ENCODE measurements around the gene FBXL19.
"Not testable (repeated sequence)": the region's sequence is repeated elsewhere in the genome, so short reads cannot be mapped to it uniquely, and the experiment has no call there.

Gene FBXL19

GRCh38 chr16:30923554-30924075, at the start of gene FBXL19:
FBXL19 (plus strand) TSS chr16:30923572; CDS start chr16:30925755, 2,183 bp downstream.
- DNase-seq (ENCODE audit: low spot score): no peak

- no peak for DNase-seq (ENCODE audit: low spot score)
Measured at GRCh38 chr16:30874244-30874820, 49.0 kb upstream of the FBXL19 start.

DNA sequence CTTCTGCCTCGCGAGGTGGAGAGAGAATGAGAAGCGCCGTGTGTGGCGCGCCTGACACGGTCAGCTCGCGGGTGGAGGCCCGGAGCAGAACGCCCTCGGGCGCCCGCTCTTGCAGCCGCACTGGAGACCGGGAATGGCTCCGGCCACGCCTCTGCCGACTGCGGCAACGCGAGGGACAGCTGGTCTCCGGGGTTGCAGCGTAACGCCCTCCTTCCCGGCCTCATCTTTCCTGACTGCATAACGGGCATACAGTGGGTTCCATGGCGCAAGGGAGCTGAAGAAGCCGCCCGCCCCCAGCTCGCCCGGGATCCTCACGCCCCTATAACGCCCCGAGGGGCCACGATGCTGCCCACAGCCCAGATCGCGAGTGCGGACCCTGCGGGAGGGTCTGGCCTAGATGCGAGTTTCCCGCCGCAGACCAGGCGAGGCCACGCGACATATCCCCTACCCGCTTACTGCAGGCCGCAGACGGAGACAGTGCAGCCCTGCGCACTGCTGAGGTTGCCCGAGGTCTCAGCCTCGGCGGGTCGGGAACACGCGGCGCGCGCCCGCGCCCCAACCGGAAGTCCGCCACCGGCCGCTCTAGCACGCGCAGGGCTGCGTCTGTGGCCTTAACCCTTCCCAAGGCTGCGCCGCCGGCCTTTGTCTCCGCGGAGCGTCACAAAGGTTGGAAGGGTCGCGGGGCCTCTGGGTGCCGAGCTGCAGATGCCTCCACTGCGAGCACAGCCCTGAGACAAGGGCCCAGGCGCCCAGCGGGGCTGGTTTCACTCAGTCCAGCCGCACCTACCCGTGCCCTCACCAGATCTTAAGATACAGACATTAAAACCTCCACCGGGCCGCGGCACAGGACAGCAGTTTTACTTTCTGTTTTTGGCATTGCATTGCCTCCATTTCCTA, 48.3 kb upstream of the FBXL19 start:
- peak; percentile 86 for DNase-seq (ENCODE audit: low spot score)

DNA sequence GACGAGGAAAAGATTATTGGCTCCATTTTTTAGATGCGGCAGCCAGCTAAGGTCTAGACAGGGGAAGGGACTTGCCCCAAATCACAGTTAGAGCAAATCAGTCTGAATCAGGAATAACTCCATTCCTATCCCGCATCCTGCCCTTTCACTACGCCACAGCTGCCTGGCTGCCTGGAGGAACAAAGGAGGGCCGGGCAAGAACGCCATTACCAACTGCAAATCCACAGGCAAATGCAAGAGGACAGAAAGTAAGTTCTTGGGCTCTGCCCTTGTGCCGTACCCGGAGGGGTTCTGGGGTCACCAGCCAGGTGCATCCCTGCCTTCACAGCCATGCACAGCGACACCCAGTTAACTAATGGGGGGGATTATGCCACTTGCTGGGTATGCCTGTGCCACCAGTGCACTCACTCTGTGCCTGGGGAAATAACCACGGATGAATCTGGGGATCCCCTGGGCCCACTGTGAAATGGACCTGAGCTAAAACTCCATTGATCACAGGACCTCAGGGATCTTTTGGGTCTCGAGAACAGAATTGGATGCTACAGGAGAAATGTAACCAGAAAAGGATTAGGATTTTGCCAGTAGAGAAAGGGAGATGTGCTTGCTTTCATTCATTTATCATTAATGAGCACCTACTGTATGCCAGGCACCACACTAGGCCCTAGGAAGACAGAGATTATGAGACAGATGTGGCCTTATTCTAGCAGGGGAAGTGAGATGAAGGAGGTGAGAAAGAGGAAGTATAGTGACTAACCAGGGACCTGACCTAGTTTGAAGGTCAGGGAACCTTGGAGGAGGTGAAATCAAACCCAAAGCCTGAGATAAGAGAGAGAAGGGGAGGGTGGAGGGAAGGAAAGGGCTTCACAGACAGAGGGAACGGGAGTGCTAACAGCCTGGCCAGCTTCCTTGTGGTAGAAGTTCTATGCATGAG, 47.2 kb upstream of the FBXL19 start:
- peak; percentile 59 for DNase-seq (ENCODE audit: low spot score)

DNA sequence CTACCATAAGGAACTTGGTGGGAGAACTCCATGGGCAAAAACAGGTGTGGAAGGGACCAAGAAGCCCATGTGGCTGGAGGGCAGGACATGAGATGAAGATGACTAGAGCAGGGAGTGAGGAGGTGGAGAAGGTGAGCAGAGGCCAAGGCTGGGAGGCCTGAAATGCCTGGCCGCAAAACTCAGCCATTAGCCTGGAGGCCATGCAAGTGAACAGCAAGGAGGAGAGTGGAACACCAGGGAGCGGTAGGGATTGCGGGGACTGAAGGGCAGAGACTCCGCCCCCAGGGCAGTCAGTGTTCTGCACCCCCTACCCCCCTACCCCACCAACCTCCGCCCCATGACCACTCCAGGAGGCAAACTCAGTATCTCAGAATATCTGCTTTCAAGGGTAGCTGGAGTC, 46.5 kb upstream of the FBXL19 start:
- DNase-seq (ENCODE audit: low spot score): no peak

DNA sequence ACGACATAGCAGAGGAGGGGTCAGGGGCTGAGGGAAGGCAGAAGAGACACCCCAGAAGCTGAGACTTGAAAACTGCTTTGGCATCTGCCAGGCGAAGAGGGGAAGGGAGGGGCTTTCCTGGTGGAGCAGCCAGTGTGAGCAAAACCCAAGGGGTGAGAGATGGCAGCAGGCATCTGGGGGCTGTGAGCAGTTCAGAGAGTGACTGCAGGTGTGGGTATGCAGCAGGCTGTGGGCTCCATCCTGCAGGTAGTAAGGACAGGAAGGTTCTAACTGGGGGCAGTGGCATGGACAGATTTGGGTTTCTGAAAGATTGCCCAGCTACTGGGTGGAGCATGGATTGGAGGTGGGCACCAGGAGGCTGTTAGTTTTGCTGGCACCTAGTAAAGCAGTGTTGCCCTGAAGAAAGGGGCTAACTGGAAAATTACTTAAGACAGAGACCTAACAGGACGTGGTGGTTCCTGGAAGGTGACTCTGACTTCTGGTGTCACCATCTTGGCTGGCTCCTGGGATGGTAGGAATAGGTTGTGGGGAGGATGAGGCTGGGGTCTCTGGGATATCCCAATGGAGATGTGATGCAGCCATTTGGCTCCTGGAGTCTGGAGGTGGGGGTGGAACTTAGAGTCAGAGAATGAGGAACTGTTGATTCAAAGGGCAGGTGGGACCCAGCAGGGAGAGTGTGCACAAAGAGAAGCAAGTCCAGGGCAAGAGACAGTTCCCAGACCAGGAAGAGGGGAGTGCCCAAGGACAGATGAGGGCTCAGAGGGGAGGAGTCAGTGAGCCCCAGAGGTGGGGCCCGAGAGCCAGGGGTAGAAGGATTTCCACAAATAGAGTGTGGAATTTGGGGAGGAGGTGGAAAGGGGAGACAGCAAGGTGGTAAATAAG, 40.7 kb upstream of the FBXL19 start:
- DNase-seq (ENCODE audit: low spot score): no peak

DNA sequence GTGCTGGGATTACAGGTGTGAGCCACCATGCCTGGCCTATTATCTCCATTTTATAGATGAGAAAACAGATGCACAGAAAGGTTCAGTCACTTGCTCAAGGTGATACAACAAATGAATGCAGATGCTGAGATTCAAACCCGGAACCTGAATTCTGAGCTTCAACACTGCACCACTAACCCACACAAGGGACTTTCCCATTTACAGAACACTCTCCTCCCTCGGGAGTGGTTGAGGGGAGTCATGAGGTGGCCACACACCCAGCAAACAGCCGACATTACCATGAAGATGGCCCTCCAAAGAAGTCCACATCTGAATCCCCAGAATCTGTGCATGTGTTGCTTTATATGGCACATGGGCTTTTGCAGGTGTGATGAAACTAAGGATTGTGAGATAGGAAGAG, 38.6 kb upstream of the FBXL19 start:
- peak; percentile 49 for DNase-seq (ENCODE audit: low spot score)

DNA sequence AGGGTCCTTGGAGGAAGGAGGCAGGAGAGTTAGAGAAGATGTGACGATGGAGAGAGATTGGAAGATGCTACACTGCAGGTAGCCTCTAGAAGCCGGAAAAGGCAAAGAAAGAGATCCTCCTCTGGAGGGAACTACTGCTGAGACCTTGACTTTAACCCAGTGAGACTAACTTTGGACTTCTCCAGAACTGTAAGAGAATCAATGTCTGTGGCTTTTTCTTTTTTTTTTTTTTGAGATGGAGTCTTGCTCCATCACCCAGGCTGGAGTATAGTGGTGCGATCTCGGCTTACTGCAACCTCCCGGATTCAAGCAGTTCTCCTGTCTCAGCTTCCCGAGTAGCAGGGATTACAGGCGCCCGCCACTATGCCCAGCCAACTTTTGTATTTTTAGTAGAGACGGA, 38.2 kb upstream of the FBXL19 start:
- no peak for DNase-seq (ENCODE audit: low spot score)

- no peak for DNase-seq (ENCODE audit: low spot score)
Measured at GRCh38 chr16:30886145-30886544, 37.2 kb upstream of the FBXL19 start.

DNA sequence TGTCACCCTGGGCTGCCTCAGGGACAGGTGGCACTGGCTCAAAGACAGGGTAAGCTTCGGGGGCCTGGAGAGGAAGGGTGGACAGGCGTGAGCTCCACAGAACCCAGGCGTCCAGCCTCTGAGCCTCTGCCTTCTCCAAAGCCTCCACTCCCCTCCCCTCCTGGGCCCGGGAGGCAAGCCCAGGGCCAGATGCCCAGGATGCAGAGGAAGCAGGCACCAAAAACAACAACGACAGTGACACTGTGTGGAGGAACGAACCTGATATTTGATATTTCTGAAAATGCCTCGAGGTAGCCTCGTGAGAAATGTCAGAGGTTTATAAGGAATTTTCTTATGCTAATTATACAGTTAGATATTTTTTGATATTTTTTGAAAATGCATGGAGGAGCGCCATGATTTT, 35.4 kb upstream of the FBXL19 start:
- DNase-seq (ENCODE audit: low spot score): no peak

DNA sequence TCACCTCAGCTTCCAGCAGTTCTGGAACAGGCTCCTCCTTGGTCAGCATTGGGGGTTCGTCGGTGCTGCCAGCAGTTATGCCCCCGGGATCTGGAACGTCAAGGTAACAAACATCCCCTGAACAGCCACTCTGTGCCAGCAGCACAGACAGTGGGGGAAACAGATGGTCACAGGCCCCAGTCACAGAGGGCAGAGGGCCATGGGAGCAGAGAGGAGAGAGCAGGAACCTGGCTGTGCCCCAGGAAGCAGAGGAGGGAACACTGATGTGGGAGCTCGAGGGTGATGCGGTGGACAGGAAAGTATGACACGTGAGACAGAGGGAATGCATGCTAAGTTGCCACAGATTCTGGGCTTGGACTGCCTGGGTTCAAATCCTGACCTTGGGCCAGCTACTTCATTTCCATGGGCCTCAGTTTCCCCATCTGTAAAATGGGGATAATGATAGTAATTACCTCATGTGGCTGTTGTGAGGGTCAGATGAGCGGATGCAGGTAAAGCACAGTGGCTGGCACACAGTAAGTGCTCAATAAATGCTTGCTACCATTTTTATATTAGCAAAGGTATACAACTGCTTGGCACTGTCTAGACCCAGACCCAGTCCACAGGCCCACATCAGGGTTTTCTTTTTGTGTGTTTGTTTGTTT, 34.4 kb upstream of the FBXL19 start:
- no peak for DNase-seq (ENCODE audit: low spot score)

DNA sequence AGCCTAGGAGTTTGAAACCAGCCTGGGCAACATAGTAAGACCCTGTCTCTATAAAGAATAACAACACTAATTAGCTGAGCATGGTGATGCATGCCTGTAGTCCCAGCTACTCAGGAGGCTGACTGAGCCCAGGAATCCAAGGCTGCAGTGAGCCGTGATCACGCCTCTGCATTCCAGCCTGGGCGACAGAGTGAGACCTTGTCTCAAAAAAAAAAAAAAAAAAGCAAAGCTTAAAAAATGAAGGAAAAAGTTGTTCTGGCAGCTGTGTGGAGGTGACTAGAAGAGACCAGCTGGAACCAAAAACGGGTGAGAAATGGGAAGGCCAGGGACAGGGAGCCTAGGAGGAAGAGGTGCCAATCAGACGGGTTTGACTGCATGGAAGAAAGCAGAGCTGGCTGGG, 33.7 kb upstream of the FBXL19 start:
- DNase-seq (ENCODE audit: low spot score): no peak

DNA sequence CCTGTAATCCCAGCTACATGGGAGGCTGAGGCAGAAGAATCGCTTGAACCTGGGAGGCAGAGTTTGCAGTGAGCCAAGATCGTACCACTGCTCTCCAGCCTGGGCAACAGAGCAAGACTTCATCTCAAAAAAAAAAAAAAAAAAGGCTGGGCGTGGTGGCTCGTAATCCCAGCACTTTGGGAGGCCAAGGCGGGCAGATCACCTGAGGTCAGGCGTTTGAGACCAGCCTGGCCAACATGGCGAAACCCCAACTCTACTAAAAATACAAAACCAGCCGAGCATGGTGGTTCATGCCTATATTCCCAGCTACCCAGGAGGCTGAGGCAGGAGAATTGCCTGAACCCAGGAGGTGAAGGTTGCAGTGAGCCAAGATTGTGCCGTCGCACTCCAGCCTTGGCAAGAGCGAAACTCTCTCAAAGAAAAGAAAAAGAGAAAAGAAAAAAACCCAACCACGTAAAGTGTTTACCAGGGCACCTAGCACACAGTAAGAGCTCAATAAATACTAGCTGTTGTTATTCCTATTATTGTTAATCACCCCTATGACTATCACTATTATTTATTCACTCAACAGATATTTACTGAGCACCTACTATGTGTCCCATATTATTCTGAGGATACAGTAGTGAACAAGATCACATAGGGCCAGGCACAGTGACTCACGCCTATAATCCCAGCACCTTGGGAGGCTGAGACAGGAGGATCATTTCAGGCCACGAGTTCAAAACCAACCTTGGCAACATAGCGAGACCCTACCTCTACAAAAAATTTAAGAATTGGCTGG, 32.1 kb upstream of the FBXL19 start:
- not testable (repeated sequence) for DNase-seq (ENCODE audit: low spot score)

- DNase-seq (ENCODE audit: low spot score): no peak
Measured at GRCh38 chr16:30892670-30893416, 30.5 kb upstream of the FBXL19 start.

DNA sequence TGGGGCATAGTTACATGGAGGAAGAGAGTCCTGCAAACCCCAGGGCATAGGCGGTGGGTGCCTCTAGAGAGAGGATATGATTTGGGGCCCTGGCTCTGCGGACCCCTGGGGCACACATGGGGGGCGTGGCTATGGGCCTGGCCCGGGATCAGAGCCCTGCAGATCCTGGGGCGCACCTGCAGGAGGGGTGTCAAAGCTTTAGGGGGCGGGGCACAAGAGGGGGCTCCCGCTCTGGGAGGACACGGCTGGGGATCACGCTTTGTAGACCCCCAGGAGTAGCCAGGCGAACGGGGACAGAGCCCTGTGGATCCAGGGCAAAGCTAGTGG, 30.0 kb upstream of the FBXL19 start:
- DNase-seq (ENCODE audit: low spot score): peak; percentile 40

DNA sequence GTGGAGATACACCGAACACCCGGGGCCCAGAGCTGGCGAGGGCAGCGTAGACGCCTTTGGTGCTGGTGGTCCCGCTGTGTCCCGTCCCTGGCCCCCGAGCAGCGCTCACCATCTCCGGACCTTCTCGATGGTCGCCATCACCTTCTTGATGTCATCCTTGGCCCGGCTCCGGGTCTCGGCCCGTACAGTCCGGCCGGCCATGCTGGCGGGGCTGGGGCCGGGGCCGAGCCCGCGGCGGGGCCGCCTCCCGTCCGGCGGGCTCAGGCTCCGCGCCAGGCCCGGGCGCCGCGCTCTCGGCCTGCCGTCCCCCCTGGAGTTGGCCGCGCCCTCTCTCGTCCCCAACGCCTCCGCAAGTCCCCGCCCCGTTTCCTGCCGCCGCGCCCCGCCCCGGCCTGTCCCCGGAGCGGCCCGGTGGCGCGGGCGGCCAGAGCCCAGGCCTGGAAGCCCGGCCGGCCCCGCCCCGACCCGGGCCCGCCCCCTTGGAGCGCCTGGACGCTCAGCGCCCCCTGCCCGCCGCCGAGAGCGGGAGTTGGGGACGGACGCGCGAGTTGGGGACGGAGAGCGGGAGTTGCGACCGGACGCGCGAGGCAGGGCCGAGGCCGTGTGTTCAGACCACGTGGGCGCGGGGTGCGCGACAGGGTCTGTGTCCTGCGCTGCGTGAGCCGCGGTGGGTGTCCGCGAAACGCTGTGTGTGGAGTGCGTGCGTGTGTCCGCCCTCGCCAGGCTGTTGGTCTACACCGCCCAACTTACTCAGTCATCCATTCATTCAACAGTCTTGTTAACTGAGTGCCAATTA, 29.4 kb upstream of the FBXL19 start, which contains the start of gene BCL7C:
Gene BCL7C, minus strand, starts transcription at position 334 of the 796 bp plus-strand sequence. Its CDS starts 133 bp downstream, at position 201.
- DNase-seq (ENCODE audit: low spot score): peak; percentile 80

- no peak for DNase-seq (ENCODE audit: low spot score)
Measured at GRCh38 chr16:30894540-30895368, 28.6 kb upstream of the FBXL19 start.
